ENCODE data around the gene DPY19L3.
"Not testable (repeated sequence)": the region's sequence is repeated elsewhere in the genome, so short reads cannot be mapped to it uniquely, and the experiment has no call there.

DNA sequence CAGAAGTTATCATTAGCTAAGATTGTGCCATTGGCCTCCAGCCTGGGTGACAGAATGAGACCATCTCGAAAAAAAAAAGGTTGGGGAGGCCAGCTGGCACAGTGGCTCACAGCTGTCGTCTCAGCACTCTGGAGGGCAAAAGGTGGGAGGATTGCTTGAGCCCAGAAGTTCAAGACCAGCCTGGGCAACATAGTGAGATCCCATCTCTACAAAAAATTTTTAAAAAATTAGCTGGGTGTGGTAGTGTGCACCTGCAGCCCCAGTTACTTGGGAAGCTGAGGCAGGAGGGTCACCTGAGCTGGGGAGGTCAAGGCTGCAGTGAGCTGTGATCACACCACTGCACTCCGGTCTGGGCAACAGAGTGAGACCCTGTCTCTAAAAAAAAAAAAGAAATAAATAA, 18.4 kb downstream of the DPY19L3 start:
- TF ChIP-seq, protein P1, sequence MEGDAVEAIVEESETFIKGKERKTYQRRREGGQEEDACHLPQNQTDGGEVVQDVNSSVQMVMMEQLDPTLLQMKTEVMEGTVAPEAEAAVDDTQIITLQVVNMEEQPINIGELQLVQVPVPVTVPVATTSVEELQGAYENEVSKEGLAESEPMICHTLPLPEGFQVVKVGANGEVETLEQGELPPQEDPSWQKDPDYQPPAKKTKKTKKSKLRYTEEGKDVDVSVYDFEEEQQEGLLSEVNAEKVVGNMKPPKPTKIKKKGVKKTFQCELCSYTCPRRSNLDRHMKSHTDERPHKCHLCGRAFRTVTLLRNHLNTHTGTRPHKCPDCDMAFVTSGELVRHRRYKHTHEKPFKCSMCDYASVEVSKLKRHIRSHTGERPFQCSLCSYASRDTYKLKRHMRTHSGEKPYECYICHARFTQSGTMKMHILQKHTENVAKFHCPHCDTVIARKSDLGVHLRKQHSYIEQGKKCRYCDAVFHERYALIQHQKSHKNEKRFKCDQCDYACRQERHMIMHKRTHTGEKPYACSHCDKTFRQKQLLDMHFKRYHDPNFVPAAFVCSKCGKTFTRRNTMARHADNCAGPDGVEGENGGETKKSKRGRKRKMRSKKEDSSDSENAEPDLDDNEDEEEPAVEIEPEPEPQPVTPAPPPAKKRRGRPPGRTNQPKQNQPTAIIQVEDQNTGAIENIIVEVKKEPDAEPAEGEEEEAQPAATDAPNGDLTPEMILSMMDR (IDR thresholded peaks at IDR 0.05) = not testable (repeated sequence)
- not testable (repeated sequence) for TF ChIP-seq ZFX (IDR thresholded peaks at IDR 0.05; ENCODE audit: borderline replicate concordance)

Measured in 22Rv1 (cell line).